Measurements from ENCODE around the gene SETD6.

The SETD6 gene

DNA sequence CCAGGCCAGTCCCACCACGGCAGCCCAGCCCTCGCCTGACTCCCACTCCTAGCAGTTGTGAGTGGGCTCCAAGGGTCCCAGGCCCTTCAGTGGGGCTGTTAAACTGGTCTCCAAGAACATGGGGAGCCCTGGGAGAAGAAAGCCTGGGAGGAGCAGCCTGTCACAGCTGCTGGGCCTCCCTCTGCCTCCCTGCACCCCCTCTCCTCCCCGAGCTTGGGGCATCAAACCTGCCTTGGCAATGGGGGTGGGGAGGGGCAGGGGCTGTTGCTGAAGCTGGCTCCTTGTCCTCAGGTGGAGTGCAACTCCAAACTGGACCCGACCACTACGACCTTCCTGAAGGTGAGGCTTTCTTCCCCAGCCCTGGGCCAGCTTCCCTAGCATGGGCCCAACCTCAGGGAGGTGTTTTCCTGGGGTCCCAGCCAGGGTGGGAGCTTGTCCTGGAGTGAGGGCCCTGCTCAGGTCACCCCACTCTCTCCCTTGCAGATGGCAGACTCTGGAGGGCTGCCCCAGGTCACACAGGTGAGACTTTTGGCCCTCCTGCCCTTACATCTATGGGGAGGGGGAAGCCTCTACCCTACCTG, 6.6 kb upstream of the SETD6 start:
- no peak for DNase-seq

GRCh38 chr16:58509256-58510096, 5.8 kb upstream of the SETD6 start:
- DNase-seq: no peak

DNA sequence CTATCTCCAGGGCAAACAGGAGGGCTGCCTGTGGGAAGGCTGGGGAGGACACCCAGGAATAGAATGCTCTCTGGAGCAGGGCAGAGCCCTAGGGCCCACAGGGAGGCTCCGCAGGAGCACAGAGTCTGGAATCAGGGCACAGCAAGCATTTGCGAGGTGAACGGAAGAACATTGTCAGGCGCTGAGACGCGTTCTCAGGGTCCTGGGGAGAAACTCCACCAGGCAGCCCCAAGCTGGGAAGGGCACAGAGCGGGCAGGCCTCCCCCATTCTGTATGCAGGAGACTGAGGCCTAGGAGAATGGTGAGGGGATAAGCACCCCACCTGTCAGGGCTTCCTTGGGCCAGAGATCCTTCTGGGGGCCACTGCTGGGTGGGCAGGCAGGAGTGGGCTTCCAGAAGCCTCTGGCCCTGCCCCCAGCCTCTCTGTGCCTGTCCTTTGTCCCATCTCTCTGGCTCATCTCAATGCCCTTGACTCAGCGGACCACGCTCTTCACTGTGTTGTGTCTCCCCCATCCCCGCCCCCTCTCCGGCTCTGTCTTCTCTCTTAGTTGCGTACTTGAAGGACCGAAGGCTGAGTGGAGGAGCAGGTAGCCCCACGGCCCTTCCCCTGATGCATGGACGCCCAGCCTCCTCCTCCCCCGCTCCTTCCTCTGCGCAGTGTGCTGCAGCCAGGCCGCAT, 5.1 kb upstream of the SETD6 start:
- DNase-seq: no peak

- no peak for DNase-seq
These were observed 4.3 kb upstream of the SETD6 start for GRCh38 chr16:58510776-58511628.

DNA sequence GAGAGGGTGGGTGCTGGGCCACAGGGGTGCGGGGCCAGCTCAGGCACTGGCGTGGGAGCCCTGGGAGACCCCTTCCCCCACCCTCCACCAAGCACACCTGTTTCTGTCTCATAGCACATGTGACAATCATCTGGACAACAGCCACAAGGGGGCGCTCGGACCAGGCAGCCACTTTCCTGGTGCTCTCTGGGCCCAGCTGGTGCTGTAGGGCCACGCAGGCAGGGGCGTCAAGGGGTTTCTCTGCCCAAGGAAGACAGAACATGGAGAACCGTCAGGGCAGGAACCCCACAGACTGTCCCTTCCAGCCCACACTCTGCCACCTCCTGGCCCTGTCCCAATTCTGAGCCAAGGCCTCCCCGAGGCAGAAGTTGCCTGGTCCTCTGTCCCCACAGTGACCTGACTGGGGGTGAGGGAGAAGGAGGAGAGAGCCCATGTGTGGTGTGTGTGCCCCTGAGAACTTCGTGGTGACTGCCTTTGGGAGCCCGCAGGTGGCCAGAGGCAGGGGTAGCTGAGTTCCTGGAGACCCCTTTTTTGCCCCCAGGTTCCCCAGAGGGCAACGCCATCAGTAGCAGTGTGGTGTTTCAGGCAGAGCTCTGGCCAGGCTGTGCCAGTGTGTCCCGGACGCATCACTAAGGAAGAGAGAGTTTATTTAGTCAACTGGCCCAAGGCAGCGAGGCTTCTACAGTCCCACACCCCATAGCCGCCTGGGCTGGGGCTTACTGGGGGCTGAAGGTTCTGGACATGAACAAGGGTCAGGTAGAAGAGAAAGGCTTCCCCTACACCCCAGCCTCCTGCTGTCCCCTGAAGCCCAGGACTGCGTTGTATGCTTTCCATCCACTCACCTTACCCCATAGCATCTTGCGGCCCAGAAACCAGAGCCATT, 3.1 kb upstream of the SETD6 start:
- peak; percentile 81 for DNase-seq

- DNase-seq: no peak
These were observed 1.4 kb upstream of the SETD6 start for GRCh38 chr16:58513874-58514273.

- no peak for DNase-seq
These were observed 802 bp downstream of the SETD6 start for GRCh38 chr16:58515871-58516767.

DNA sequence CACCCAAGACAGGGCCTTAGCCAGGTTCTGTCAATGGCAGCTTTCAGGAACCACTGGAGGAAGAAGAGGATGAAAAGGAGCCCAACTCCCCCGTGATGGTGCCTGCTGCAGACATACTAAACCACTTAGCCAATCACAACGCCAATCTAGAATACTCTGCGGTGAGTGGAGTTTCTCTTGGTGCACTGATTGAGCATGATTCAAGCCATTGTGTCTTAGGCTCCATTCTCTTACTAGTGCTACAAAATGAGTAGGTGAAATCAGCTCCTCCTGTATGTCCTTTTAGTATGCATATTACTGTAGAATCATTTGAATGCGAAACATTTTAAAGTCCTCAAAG, 1.4 kb downstream of the SETD6 start:
- no peak for DNase-seq

DNA sequence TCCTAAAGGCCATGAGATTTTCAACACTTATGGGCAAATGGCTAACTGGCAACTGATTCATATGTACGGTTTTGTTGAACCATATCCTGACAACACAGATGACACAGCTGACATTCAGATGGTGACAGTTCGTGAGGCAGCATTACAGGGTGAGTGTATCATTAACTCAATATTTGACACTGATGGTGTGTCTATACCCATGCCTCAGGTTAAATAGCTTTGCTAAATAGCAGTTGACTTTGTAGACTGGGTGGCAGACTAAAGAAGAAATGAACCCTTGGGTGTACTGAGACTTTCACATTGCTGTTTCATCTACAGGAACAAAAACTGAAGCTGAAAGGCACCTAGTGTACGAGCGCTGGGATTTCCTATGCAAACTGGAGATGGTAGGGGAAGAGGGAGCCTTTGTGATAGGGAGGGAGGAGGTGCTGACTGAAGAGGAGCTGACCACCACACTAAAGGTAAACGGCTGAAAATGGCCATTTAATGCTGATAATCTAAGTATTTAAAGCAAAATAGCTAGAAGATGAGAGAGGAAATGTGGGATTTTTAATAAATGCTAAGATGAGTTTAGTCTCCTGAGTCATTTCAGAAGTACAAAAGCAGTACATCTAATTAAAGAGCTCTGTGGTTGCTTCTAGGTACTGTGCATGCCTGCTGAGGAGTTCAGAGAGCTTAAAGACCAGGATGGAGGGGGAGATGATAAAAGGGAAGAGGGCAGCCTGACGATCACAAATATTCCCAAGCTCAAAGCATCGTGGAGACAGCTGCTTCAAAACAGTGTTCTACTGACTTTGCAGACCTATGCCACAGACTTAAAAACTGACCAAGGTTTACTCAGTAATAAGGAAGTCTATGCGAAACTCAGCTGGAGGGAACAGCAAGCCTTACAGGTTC, 3.0 kb downstream of the SETD6 start:
- DNase-seq: no peak

DNA sequence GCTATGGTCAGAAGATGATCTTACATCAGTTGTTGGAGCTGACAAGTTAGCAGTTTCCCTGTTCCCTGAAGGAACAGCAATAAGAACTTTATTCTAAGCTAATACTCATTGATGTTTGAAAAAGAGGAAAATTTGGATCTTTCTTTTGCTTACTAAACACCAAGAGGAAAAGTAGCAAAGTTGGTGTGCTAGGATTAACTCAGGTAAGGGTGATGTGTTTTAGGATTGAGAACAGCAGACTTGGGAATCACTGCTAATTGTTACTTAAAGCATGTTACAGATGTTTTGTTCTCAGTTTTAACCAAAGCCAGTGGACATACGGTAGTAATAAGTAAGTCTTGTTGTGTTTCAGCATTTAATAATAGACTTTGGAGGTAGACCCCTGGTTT, 3.7 kb downstream of the SETD6 start:
- DNase-seq: no peak

DNA sequence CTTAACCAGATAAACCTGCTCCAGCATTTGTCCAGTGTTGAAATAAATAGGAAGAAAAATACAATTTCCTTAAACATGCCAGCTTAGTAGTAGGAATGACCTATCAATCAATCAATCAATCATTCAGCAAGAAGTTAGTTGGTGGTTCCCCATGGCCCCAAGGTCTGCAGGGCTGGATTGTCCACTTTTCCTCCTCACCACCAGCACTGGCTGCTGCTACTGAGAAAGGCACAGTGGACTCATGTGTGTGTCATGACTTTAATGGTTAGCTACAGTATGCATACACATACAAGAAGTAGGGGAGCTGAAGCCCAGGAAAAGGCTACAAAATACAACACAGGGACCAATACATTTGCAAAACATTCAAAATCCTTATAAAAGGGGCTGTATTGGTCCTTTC, 4.4 kb downstream of the SETD6 start:
- no peak for DNase-seq

GRCh38 chr16:58530179-58530578, 14.9 kb downstream of the SETD6 start:
- no peak for DNase-seq

DNA sequence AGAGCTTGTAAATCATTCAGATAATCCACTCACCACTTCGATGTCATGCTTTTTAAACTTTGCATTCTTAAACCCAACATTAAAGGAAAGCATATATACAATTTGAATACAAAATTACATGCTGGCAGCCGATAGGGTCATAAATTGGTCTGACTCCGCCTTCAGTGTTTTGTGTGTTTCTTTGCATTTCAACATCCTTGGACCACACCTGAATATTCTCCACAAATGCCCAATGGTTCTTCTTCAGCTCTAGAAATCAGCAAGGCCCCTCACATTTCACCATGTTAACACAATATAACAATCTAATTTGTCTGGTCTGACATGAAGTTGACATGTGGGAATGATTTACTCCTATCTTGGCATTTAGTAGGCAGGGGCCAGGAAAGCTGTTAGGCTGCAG, 17.1 kb downstream of the SETD6 start:
- no peak for DNase-seq

- no peak for DNase-seq
These were observed 18.6 kb downstream of the SETD6 start for GRCh38 chr16:58533751-58534470.

DNA sequence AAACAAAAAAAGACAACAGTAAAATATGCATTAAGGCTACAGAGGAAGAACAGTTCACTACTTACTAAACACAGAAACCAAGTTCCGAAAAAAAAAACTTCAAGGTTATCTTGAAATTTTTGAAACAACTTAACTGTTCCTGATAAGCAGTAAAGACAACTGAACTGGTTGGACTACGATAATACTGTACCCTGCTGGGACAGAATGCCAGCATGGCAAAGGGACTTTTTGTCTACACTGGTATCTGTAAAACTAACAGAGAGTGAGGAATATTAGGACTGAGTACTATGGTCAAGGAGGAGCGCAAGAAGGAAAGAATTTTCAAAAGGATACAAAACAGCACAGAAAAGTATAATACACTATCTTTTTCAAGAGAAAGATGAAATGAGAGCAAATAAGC, 19.8 kb downstream of the SETD6 start:
- DNase-seq: no peak

DNA sequence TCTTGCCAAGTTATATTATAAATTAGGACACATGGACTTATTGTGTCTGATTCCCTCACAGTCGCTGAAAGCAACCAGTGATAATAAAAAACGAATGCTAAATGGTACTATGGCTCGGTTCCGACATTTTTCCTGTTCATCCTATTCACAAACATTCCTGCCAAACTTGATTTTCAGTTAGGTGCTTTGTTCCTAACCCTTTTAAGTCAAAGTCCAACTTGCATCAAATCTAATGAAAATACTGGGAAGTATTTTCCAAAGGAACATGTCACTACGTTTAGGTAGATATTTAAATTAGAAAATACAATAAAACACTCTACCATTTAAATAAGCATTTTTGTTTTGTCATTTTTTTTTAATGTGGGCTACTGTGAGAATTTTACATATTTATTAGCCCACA, 21.0 kb downstream of the SETD6 start:
- DNase-seq: no peak

- DNase-seq: no peak
These were observed 22.0 kb downstream of the SETD6 start for GRCh38 chr16:58537124-58537906.

- no peak for DNase-seq
These were observed 26.4 kb downstream of the SETD6 start for GRCh38 chr16:58541711-58542110.

GRCh38 chr16:58542291-58542690, 27.0 kb downstream of the SETD6 start:
- no peak for DNase-seq

Data from suppressor macrophage treated with lipopolysaccharide for 4 hours (primary cell).